GM20000 (cell line): ENCODE data around the gene TENM3.

Source experiments
- DNase-seq: peaks from one replicate; pipeline ENCODE4 v3.0.0; 2012; ENCODE audit warnings: low spot score
- TF ChIP-seq, protein P1 (sequence below): IDR thresholded peaks from 2 replicates; pipeline ENCODE4 v1.5.1; 2012; ENCODE audit warnings: mild to moderate bottlenecking, control low read depth; ENCODE audit errors: extremely low read depth, missing control alignments

The TENM3 gene

DNA sequence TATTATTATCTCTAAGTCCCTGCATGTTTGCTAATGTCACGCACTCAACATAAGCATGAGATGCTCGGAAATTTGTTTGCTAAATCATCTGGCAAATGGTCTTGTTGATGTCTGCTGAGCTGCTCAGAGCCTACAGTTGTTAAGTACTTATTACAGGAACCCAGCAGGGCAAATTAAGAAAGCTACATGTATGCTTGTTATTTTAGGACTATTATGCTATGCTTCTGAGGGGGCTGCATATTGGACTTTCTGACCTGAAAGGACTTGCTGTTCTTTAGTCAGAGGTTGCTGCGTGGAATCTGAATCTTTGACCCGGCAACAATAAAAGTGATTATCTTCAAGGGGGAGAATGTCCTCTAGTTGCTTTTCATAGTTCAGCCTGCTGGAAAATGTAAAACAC is 36.3 kb upstream of the TENM3 start:
- DNase-seq, result no peak
- TF ChIP-seq, protein P1, sequence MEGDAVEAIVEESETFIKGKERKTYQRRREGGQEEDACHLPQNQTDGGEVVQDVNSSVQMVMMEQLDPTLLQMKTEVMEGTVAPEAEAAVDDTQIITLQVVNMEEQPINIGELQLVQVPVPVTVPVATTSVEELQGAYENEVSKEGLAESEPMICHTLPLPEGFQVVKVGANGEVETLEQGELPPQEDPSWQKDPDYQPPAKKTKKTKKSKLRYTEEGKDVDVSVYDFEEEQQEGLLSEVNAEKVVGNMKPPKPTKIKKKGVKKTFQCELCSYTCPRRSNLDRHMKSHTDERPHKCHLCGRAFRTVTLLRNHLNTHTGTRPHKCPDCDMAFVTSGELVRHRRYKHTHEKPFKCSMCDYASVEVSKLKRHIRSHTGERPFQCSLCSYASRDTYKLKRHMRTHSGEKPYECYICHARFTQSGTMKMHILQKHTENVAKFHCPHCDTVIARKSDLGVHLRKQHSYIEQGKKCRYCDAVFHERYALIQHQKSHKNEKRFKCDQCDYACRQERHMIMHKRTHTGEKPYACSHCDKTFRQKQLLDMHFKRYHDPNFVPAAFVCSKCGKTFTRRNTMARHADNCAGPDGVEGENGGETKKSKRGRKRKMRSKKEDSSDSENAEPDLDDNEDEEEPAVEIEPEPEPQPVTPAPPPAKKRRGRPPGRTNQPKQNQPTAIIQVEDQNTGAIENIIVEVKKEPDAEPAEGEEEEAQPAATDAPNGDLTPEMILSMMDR, result no peak

DNA sequence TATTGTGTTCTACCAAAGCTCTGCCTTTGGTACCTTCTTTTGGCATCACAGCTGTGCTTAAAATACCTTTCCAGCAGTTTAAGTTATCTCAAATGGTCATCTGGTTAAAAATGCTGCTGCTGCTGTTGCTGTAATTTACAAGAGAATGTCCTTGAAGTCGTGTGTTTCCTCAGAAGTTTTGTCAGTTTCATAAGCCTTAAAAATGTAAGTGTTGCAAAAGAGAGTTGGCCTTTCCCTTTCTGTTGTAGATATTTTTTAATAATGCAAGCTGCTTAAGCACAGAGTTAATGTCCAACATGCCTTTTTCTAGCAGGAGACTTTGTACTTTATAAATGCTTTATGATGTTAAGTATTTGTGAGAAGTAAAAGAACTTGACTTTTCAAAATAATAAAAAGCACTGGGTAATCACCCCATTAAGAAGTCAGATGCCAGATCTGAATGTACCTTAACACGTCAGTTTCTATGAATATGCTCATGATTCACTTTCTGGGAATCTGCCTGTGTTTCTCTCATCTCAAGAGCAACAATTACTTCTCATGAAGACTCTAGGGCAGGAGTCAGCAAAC is 35.3 kb upstream of the TENM3 start:
- DNase-seq, result no peak
- TF ChIP-seq, protein P1, result no peak

DNA sequence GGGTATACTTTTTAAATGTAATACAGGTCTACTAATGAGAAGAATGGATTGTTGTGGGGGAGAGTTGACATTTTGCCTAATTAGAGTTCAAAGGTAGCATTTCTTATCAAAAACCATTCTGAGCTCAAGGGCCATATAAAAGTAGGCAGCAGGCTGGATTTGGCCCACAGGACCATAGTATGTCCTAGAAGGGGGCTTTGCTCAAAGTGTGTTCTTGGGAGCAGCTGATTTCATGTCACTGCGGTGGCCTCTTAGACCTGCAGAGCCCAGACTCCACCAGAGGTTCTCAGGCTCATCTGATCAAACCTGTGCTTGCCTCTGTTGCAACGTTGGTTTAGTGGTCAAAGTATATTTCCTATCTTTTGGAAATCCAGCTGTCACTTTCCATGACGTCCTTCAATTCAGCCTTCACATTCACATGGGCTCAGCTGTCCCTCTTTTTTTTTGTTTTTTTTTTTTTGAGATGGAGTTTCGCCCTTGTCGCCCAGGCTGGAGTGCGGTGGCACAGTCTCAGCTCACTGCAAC is 34.6 kb upstream of the TENM3 start:
- no peak for DNase-seq
- TF ChIP-seq, protein P1, result no peak

DNA sequence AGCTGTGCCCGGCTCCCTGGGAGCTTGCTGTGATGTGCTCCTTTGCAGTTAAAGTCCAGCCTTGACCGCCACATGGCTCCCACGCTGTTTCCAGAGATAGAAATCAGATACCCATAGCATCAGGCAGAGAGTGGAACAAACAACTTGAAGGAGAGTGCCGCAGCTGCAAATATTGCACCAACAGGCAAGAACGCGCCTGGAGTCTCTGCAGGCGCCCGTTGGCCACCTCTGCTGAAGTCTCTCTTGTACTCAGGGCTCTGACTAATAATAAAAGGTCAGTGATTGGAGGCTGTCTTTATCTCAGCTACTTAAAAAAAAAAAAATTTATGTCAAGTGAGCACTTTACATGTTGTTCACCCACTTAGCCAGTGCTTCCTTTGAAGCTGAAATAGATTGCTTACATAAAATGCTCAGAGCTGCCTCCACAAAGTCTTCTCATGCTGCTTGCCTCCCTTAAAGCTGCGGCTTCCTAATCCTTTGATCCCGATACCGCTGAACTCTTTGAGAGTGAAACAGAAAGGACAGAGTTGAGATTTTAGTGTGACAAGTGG is 30.9 kb upstream of the TENM3 start:
- TF ChIP-seq, protein P1, result no peak
- DNase-seq, result no peak

DNA sequence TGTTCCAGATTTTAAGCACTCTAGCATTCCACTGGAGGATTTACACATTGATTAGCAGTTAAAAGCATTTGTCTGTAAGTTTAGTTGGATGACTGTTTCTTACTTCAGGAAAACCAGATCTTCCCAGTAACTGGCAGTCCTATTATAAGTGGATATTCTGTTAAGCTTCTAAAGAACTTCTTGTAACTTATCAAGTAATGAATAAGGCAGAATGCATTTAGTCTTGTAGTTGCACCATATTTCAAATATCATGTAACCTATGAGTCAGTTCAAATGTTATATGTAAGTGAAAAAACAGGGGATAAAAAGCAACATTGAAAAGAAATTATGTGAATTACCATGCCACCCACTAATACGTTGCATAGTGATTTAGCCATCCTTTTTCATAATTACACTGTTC is 30.2 kb upstream of the TENM3 start:
- TF ChIP-seq, protein P1, result no peak
- no peak for DNase-seq

DNA sequence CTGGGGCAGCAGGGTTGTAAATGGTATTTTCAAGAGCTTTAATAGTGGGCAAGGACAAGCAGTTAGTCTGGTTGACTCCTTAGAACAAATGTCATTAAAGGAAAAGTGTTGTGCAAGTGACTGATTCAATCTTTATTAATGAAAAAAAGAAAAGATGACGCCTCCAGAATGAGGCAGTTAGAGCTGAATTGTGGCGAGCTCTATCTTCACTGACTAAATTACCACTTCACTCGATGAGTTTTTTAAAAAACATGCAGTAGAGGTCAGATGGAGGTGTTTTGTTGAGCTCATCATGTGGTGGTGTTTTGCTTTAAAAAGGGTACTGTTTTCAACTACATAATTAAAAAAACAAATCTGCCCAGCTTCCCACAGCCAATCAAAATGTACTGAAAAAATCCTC is 28.1 kb upstream of the TENM3 start:
- no peak for DNase-seq
- TF ChIP-seq, protein P1, result no peak

DNA sequence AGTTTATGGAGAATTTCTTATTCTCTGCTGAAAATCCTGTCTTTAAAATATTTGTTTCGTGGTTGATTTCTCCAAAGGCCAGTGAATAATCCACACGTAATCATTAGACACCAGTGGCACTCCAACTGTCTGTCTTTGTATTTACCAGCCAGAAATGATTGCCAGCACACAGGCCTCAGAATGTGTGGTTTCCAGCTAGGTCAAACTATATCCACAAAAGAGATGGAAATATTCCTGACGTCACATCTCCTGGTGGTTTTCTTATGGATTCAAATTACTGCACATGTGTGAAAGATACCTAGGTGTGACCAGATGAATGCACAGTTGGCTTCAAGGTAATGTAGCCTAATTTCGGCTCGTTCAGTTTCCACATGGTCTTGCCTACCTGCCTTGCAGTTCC is 27.2 kb upstream of the TENM3 start:
- DNase-seq, result no peak
- TF ChIP-seq, protein P1, result no peak
